H9 (cell line): Measurements from ENCODE around the gene DYNLRB1. TPM values are rescaled to one million over a fixed set of nuclear protein-coding genes. Genes with fewer than 3 reads are reported as not detected.

Experiments
- DNase-seq: peaks from one replicate; pipeline ENCODE4 v3.0.0-alpha.2; 2017
- H2AFZ ChIP-seq: one replicate; pipeline ENCODE4 v1.6.1; 2013; ENCODE audit warnings: mild to moderate bottlenecking, low read length, control low read depth, moderate library complexity
- H2AK5ac ChIP-seq: 2 replicates; pipeline ENCODE4 v1.6.1; 2013; ENCODE audit warnings: low read length, control low read depth, mixed read lengths; ENCODE audit not compliant: insufficient read length
- H2BK120ac ChIP-seq: one replicate; pipeline ENCODE4 v1.6.1; 2013; ENCODE audit warnings: low read depth, mild to moderate bottlenecking, low read length, control low read depth, inconsistent platforms; ENCODE audit not compliant: poor library complexity, severe bottlenecking
- H2BK12ac ChIP-seq: 2 replicates; pipeline ENCODE4 v1.6.1; 2013; ENCODE audit warnings: low read length, control low read depth, mixed read lengths, low read depth; ENCODE audit not compliant: insufficient read length
- H2BK15ac ChIP-seq: 2 replicates; pipeline ENCODE4 v1.6.1; 2013; ENCODE audit warnings: low read depth, low read length, control low read depth
- H2BK20ac ChIP-seq: one replicate; pipeline ENCODE4 v1.6.1; 2013; ENCODE audit warnings: low read depth, mild to moderate bottlenecking, low read length, control low read depth, inconsistent platforms; ENCODE audit not compliant: poor library complexity, severe bottlenecking
- H2BK5ac ChIP-seq: 2 replicates; pipeline ENCODE4 v1.6.1; 2013; ENCODE audit warnings: low read length, control low read depth, mixed read lengths; ENCODE audit not compliant: insufficient read length
- H3K14ac ChIP-seq: 2 replicates; pipeline ENCODE4 v1.6.1; 2013; ENCODE audit warnings: low read length, control low read depth; ENCODE audit not compliant: insufficient read depth
- H3K18ac ChIP-seq: 2 replicates; pipeline ENCODE4 v1.6.1; 2013; ENCODE audit warnings: low read depth, mild to moderate bottlenecking, mixed read lengths, low read length, control low read depth; ENCODE audit not compliant: insufficient read length
- H3K23ac ChIP-seq: 2 replicates; pipeline ENCODE4 v1.6.1; 2013; ENCODE audit warnings: low read length, control low read depth, mixed read lengths, low read depth; ENCODE audit not compliant: insufficient read length
- H3K23me2 ChIP-seq: 2 replicates; pipeline ENCODE4 v1.6.1; 2013; ENCODE audit warnings: low read depth, mild to moderate bottlenecking, mixed read lengths, low read length, control low read depth; ENCODE audit not compliant: insufficient read length, poor library complexity, severe bottlenecking
- H3K27ac ChIP-seq: 2 replicates; pipeline ENCODE4 v1.5.1; 2013; ENCODE audit warnings: low read length, control low read depth, mixed read lengths, low read depth; ENCODE audit not compliant: insufficient read length
- H3K27me3 ChIP-seq: 2 replicates; pipeline ENCODE4 v1.6.1; 2013; ENCODE audit warnings: low read length, control low read depth, inconsistent platforms; ENCODE audit not compliant: insufficient read depth
- H3K4ac ChIP-seq: 2 replicates; pipeline ENCODE4 v1.6.1; 2013; ENCODE audit warnings: low read depth, mild to moderate bottlenecking, control low read depth, inconsistent platforms, low read length, moderate library complexity
- H3K4me1 ChIP-seq: 2 replicates; pipeline ENCODE4 v1.6.1; 2013; ENCODE audit warnings: low read length, control low read depth, inconsistent platforms; ENCODE audit not compliant: insufficient read depth
- H3K4me2 ChIP-seq: 2 replicates; pipeline ENCODE4 v1.6.1; 2013; ENCODE audit warnings: low read length, control low read depth, mixed read lengths; ENCODE audit not compliant: insufficient read length, insufficient read depth
- H3K56ac ChIP-seq: 2 replicates; pipeline ENCODE4 v1.6.1; 2013; ENCODE audit warnings: low read depth, mild to moderate bottlenecking, mixed read lengths, low read length, control low read depth; ENCODE audit not compliant: insufficient read length
- H3K79me1 ChIP-seq: 2 replicates; pipeline ENCODE4 v1.6.1; 2013; ENCODE audit warnings: low read depth, mild to moderate bottlenecking, moderate library complexity, low read length, control low read depth, inconsistent platforms; ENCODE audit not compliant: insufficient read depth, poor library complexity, severe bottlenecking
- H3K79me2 ChIP-seq: 2 replicates; pipeline ENCODE4 v1.6.1; 2013; ENCODE audit warnings: low read length, control low read depth, inconsistent platforms; ENCODE audit not compliant: insufficient read depth
- H3K9ac ChIP-seq: 2 replicates; pipeline ENCODE4 v1.6.1; 2013; ENCODE audit warnings: low read length, control low read depth, mixed read lengths; ENCODE audit not compliant: insufficient read length; ENCODE audit errors: extremely low read depth
- H3K9me3 ChIP-seq: one replicate; pipeline ENCODE4 v1.6.1; 2013; ENCODE audit warnings: low read depth, low read length, inconsistent platforms; ENCODE audit not compliant: control insufficient read depth
- H3T11ph ChIP-seq: one replicate; pipeline ENCODE4 v1.6.1; 2013; ENCODE audit warnings: mild to moderate bottlenecking, low read length, control low read depth, inconsistent platforms
- H4K20me1 ChIP-seq: one replicate; pipeline ENCODE4 v1.6.1; 2013; ENCODE audit not compliant: control insufficient read depth, insufficient read length, insufficient read depth
- H4K5ac ChIP-seq: 2 replicates; pipeline ENCODE4 v1.6.1; 2013; ENCODE audit warnings: low read depth, mild to moderate bottlenecking, mixed read lengths, low read length, control low read depth; ENCODE audit not compliant: insufficient read length
- H4K8ac ChIP-seq: replicated peaks from 2 replicates; pipeline ENCODE4 v1.6.1; 2013; ENCODE audit warnings: low read length, control low read depth, mixed read lengths, low read depth; ENCODE audit not compliant: insufficient read length
- H4K91ac ChIP-seq: 2 replicates; pipeline ENCODE4 v1.6.1; 2013; ENCODE audit warnings: low read depth, mild to moderate bottlenecking, moderate library complexity, mixed read lengths, low read length, control low read depth; ENCODE audit not compliant: insufficient read length
- H3K27ac Mint-ChIP-seq, 3 experiments: 2 replicates in 2 of 3; 3 replicates in 1 of 3; pipeline ENCODE4 v1.8.0; 2020 to 2021; ENCODE audit warnings: mixed read lengths in 3 of 3, mild to moderate bottlenecking in 1 of 3, moderate library complexity in 1 of 3
- H3K27me3 Mint-ChIP-seq: 2 replicates; pipeline ENCODE4 v1.8.0; 2021; ENCODE audit warnings: low read depth, mild to moderate bottlenecking, moderate library complexity, mixed read lengths
- H3K36me3 Mint-ChIP-seq, 3 experiments: 2 replicates in 2 of 3; 3 replicates in 1 of 3; pipeline ENCODE4 v1.8.0; 2020 to 2021; ENCODE audit warnings: low read depth in 3 of 3, mixed read lengths in 3 of 3; ENCODE audit not compliant: insufficient read depth in 1 of 3
- H3K4me1 Mint-ChIP-seq, 2 experiments: 2 replicates each; pipeline ENCODE4 v1.8.0; 2020; ENCODE audit warnings: mixed read lengths in 2 of 2
- H3K4me3 Mint-ChIP-seq, 2 experiments: 2 replicates in 1 of 2; 3 replicates in 1 of 2; pipeline ENCODE4 v1.8.0; 2020 to 2021; ENCODE audit warnings: mild to moderate bottlenecking in 2 of 2, mixed read lengths in 2 of 2, moderate library complexity in 1 of 2
- H3K9me3 Mint-ChIP-seq, 2 experiments: 2 replicates in 1 of 2; 3 replicates in 1 of 2; pipeline ENCODE4 v1.8.0; 2020; ENCODE audit warnings: mild to moderate bottlenecking in 2 of 2, mixed read lengths in 2 of 2, moderate library complexity in 1 of 2
- WGBS: extraction: QIAGEN DNeasy Blood & Tissue Kit; methylation state at CpG from one replicate; pipeline ENCODE4 v1.1.7; 2013; ENCODE audit warnings: missing lambda C conversion rate, low lambda C conversion rate, mixed read lengths; ENCODE audit not compliant: insufficient read length; ENCODE audit errors: extremely low coverage; 5-methylcytosine and 5-hydroxymethylcytosine counted together
- total RNA-seq: library from RNA; stranded (reverse); gene quantifications from 2 replicates; pipeline ENCODE4 v1.2.1, GENCODE V29; 2021
- TF ChIP-seq, protein P1 (sequence below): fragments of 200-600 bp; sonication (generic); conservative IDR thresholded peaks from 3 replicates; pipeline ENCODE4 v1.8.0; 2021; ENCODE audit warnings: antibody characterized with exemption, mild to moderate bottlenecking

The DYNLRB1 gene
- total RNA-seq, 1 experiment from 2014 or later = 200 TPM

DNA sequence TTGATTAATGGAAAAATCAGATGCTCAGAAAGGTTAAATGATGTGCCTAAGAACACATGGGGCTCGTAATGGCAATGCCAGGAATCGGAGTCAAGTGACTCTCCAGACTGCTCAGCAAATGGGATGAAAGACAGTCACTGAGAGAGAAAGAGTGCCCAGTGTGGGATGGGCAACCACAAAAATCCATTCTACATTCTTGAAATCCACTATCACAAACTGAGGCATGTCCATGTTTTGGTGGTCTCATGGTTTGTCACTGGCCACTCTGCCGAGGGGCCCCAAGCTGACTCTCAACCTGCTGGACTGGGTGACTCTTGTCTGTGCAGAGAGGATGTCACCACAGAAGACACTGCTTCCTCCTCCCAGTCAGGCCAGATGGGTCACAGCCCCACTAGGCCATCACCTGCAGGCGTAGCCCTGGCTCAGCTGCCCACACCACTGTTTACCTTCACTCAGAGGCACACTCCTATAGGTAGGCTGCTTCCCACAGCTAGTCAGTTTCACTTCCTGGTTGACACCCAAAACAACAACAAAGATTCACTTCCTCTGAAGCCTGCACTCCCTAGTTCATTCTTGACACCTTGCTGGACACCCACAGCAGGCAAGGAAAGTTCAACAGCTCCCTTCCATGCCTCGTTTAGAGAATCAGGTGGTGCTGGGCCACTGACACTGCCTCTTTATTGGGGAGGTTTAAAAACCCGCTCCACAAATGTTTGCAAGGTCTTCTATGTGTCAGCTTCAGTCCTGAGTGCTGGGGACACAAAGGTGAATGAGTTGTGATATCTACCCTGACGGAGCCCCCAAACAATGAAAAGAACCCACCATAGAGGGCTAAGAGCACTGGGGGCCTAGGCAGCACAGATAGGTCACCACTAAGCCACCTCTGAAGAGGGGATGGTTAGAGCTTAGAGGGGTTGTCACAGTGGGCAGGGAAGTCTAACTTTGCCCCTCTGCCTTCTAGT is 64.0 kb downstream of the DYNLRB1 start:
- DNase-seq = no peak
- no peak overlapping the region for H2BK5ac ChIP-seq
- H4K8ac ChIP-seq = no peak overlapping the region
- H3K27ac ChIP-seq = no peak overlapping the region
- no peak overlapping the region for H4K5ac ChIP-seq
- H3K23me2 ChIP-seq = no peaks in the 10 kb centered on the region
- H3K4me1 ChIP-seq = no peaks in the 10 kb centered on the region
- no peaks in the 10 kb centered on the region for H3K9me3 Mint-ChIP-seq
- H3K18ac ChIP-seq = no peak overlapping the region
- no peak overlapping the region for H3K23ac ChIP-seq
- H3K14ac ChIP-seq = no peak overlapping the region
- H4K91ac ChIP-seq = no peak overlapping the region
- no peak overlapping the region for H3T11ph ChIP-seq
- no peaks in the 10 kb centered on the region for H3K27me3 ChIP-seq
- TF ChIP-seq, protein P1, sequence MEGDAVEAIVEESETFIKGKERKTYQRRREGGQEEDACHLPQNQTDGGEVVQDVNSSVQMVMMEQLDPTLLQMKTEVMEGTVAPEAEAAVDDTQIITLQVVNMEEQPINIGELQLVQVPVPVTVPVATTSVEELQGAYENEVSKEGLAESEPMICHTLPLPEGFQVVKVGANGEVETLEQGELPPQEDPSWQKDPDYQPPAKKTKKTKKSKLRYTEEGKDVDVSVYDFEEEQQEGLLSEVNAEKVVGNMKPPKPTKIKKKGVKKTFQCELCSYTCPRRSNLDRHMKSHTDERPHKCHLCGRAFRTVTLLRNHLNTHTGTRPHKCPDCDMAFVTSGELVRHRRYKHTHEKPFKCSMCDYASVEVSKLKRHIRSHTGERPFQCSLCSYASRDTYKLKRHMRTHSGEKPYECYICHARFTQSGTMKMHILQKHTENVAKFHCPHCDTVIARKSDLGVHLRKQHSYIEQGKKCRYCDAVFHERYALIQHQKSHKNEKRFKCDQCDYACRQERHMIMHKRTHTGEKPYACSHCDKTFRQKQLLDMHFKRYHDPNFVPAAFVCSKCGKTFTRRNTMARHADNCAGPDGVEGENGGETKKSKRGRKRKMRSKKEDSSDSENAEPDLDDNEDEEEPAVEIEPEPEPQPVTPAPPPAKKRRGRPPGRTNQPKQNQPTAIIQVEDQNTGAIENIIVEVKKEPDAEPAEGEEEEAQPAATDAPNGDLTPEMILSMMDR = no peak
- H3K4ac ChIP-seq = no peak overlapping the region
- H2AFZ ChIP-seq = no peak overlapping the region
- H3K79me2 ChIP-seq = no peaks in the 10 kb centered on the region
- H3K36me3 Mint-ChIP-seq = peaks cover 0 to 15% (median 6%) of the 10 kb centered on the region in 3 experiments; a peak in 4 of 7 replicates
- H3K4me2 ChIP-seq = no peak overlapping the region
- no peak overlapping the region for H3K56ac ChIP-seq
- no peak overlapping the region for H2BK15ac ChIP-seq
- no peak overlapping the region; a peak in 1 of 7 replicates for H3K27ac Mint-ChIP-seq
- no peak overlapping the region for H2AK5ac ChIP-seq
- H2BK20ac ChIP-seq = no peak overlapping the region
- H3K9ac ChIP-seq = no peak overlapping the region
- H3K9me3 ChIP-seq = no peaks in the 10 kb centered on the region
- H3K4me1 Mint-ChIP-seq = no peaks in the 10 kb centered on the region
- H2BK120ac ChIP-seq = no peak overlapping the region
- H3K27me3 Mint-ChIP-seq = no peaks in the 10 kb centered on the region; the same call in 1 of the 2 replicates
- no peaks in the 10 kb centered on the region for H3K79me1 ChIP-seq
- H4K20me1 ChIP-seq = no peaks in the 10 kb centered on the region
- WGBS = no CpG with 5 or more reads among the region's 7 CpGs
- no peak overlapping the region for H3K4me3 Mint-ChIP-seq
- H2BK12ac ChIP-seq = no peak overlapping the region
